ENCODE results near the gene SLC6A7.

- no peak for TF ChIP-seq EP300 (IDR thresholded peaks at IDR 0.05)
- no peak for TF ChIP-seq CTCF (IDR thresholded peaks at IDR 0.05)
Measured at GRCh38 chr5:150254363-150254762, 64.5 kb downstream of the SLC6A7 start.
